SU-DHL-6 (cell line): Measurements from ENCODE around the gene ATP13A5.

Source experiments
- EZH2phosphoT487 ChIP-seq: fragments of 200-600 bp; sonication (generic), shearing (Covaris generic); conservative IDR thresholded peaks from 2 replicates; pipeline ENCODE4 v1.6.1; 2018; ENCODE audit warnings: mild to moderate bottlenecking, antibody characterized with exemption, low read length, moderate library complexity, mixed read lengths
- TF ChIP-seq, protein P1 (sequence below): fragments of 200-600 bp; sonication (generic); IDR thresholded peaks from one replicate; pipeline ENCODE4 v1.5.1; 2017; ENCODE audit warnings: antibody characterized with exemption, mild to moderate bottlenecking, low read length, moderate library complexity; ENCODE audit not compliant: insufficient read depth, poor library complexity, severe bottlenecking

DNA sequence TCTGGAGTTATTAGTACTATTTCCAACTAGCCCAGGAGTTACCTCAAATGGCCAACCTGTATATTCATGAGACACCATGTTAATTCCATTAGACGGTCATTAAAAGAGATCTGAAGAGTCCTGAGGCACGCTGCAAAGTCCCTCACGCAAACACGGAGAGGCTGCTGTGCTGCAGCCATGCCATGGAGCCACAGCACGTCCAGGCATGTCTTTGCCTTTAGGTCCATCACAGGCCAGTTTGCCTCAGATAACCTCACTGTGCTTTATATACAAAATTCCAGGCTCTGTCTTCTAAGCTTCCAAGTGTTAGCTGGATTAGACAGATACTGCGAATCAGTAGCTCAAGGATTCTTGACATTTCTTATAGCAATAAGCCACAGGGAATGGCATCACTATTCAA, 147.4 kb downstream of the ATP13A5 start:
- TF ChIP-seq, protein P1, sequence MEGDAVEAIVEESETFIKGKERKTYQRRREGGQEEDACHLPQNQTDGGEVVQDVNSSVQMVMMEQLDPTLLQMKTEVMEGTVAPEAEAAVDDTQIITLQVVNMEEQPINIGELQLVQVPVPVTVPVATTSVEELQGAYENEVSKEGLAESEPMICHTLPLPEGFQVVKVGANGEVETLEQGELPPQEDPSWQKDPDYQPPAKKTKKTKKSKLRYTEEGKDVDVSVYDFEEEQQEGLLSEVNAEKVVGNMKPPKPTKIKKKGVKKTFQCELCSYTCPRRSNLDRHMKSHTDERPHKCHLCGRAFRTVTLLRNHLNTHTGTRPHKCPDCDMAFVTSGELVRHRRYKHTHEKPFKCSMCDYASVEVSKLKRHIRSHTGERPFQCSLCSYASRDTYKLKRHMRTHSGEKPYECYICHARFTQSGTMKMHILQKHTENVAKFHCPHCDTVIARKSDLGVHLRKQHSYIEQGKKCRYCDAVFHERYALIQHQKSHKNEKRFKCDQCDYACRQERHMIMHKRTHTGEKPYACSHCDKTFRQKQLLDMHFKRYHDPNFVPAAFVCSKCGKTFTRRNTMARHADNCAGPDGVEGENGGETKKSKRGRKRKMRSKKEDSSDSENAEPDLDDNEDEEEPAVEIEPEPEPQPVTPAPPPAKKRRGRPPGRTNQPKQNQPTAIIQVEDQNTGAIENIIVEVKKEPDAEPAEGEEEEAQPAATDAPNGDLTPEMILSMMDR, result no peak
- no peak for TF ChIP-seq EZH2phosphoT487
